GM19240 (cell line): ENCODE measurements around the gene OR3A2.
"Not testable (repeated sequence)": the region's sequence is repeated elsewhere in the genome, so short reads cannot be mapped to it uniquely, and the experiment has no call there.

Source experiments
- DNase-seq: peaks from one replicate; pipeline ENCODE4 v3.0.0; 2011; ENCODE audit warnings: low spot score; ENCODE audit not compliant: insufficient read length

The OR3A2 gene

DNA sequence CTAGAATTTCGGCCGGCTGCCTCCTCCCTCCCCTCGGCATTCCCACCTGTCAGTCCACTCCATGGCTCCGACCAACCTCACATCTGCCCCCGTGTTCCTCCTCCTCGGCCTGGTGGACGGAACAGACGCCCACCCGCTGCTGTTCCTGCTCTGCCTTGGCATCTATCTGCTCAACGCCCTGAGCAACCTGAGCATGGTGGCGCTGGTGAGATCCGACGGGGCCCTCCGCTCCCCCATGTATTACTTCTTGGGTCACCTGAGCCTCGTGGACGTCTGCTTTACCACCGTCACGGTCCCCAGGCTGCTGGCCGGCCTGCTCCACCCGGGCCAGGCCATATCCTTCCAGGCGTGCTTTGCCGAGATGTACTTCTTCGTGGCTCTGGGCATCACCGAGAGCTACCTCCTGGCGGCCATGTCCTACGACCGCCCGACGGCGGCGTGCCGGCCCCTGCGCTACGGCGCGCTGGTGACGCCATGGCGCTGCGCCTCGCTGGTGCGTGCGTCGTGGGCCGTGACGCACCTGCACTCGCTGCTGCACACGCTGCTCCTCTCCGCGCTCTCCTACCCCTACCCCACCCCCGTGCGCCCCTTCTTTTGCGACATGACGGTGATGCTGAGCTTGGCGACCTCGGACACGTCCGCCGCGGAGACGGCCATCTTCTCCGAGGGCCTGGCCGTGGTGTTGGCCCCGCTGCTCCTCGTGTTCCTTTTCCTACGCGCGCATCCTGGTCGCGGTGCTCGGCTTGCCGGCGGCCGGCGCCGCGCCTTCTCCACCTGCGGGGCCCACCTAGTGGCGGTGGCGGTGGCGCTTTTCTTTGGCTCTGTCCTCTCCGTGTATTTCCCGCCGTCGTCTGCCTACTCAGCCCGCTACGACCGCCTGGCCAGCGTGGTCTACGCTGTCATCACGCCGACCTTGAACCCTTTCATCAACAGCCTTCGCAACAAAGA lies at the start of gene OR3A2:
TSS of gene OR3A2 (minus strand) at position 440 of the 948 bp plus-strand sequence.
- DNase-seq: no peak

GRCh38 chr17:3433741-3434140 lies 47.6 kb upstream of the OR3A2 start, which contains the start of gene OR1E2:
Gene OR1E2, minus strand, starts transcription at chr17:3433841. Its CDS starts 0 bp downstream, at chr17:3433841.
- no peak for DNase-seq

- DNase-seq: not testable (repeated sequence)
These were observed 47.1 kb upstream of the OR3A2 start for GRCh38 chr17:3433215-3433614.

DNA sequence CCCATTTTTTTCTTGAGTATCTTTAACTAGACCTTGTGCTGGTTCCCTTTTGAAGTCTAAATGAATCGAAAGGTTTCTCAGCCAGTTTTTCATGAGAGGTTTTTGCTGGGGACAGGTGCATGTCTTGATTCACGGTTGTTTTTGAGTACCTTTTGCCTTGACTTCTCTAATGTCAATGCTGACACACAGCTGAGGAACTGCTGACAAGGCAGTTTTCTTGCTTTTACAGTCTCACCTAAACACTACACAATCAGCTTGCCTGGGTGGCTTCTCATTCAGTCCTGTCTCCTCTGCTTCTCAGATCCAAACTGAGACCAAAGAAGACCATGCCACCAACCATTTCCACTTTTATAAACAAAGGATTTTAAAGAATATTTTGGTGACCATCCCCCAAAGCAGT lies 32.1 kb upstream of the OR3A2 start:
- DNase-seq: no peak

- no peak for DNase-seq
These were observed 29.5 kb upstream of the OR3A2 start for GRCh38 chr17:3415610-3416009.

DNA sequence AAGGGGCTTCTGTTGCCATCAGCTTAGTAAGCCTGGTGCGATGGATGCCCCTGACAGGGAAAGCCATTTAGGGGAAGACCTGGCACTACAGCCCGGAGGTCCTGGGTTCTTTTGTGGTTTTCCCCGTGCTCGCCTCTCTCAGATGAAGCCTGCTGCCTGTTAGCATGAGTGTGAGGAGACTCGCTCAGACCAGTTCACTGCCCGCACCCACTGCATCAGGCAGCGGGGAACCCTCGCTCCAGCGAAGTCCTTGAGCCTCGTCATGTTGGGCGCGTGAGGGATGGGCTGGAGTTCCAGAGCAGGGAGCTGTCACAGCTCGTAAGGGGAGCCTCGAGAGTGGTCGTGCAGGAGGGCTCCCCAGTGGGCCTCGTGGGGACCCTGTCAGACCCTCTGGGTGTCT lies 26.1 kb upstream of the OR3A2 start:
- not testable (repeated sequence) for DNase-seq

DNA sequence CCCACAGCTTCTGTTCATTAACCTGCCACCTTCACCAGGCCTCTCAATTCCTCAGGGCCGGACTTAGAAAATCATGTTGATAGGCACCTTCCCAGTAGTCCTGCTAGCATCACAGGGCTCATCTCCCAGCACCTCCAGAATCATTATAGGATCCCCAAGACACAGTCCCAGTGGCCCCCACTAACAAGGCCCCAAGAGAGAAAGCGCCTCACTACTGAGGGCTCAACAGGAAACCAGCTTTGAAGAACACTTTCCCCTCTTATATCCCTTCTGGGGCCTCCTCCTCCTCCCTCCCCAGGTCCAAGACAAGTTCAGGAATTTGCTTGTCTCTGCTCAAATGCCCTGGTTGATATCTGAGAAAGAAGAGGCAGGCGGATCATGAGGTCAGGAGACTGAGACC lies 25.0 kb upstream of the OR3A2 start, which contains the start of gene OR3A3:
TSS of gene OR3A3 (plus strand) at position 301 of the 400 bp plus-strand sequence.
- no peak for DNase-seq

GRCh38 chr17:3403856-3404255 lies 17.7 kb upstream of the OR3A2 start:
- DNase-seq: not testable (repeated sequence)

DNA sequence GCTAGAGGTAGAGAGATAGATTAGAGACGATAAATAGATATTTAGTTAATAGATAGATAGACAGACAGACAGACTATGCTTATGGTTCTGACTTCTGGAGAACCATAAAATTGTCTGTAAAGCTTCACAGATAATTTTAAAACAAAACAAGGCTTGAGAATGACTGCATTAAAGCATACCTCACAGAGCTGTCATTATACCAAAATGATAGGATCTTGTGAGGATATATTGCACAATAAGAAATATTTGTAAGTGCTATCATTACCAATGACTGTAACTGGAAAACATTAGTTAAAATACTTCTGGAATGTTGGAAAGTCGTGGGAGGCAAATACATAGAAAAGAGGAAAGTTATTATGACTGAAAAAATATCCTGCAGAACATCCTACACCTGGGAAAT lies 15.7 kb upstream of the OR3A2 start:
- DNase-seq: no peak

- DNase-seq: no peak
These were observed 13.9 kb upstream of the OR3A2 start for GRCh38 chr17:3400055-3400454.

DNA sequence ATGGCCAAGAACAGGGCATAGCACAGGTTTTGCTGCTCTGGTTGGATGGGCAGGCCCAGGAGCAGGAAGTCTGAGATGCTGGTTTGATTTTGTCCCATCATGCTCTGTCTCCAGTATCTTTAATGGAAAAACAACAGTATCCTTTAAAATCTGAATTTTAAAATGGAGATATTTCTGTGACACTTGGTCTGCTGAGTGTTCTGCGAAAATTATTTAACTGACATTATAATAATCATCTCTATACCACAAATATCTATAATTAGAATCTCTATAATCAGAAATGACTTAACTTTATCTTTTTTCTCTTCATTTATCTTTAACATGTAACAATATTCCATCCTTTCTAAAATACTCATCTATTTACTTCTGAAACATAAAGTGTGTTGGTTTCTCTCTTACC lies 12.2 kb upstream of the OR3A2 start, which contains the start of gene OR1E1:
TSS of gene OR1E1 (minus strand) at position 101 of the 400 bp plus-strand sequence. CDS start at position 101, 0 bp downstream.
- no peak for DNase-seq

DNA sequence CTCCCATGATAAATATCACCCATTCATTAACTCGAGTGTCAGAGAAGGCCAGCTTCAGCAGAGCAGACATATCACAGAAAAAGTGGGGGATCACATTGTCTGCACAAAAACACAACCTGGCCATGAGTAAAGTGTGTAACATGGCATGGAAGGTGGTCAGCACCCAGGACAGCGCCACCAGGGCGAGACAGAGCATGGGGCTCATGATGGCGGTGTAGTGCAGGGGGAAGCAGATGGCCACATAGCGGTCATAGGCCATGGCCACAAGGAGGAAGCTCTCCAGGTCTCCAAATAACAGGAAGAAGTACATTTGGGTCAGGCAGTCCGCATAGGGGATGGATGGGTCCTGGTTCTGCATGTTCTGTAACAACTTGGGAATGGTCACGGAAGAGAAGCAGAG lies 11.7 kb upstream of the OR3A2 start:
- not testable (repeated sequence) for DNase-seq

GRCh38 chr17:3389791-3390190 lies 3.7 kb upstream of the OR3A2 start:
- no peak for DNase-seq

GRCh38 chr17:3381957-3382356 lies 4.2 kb downstream of the OR3A2 start:
- no peak for DNase-seq

DNA sequence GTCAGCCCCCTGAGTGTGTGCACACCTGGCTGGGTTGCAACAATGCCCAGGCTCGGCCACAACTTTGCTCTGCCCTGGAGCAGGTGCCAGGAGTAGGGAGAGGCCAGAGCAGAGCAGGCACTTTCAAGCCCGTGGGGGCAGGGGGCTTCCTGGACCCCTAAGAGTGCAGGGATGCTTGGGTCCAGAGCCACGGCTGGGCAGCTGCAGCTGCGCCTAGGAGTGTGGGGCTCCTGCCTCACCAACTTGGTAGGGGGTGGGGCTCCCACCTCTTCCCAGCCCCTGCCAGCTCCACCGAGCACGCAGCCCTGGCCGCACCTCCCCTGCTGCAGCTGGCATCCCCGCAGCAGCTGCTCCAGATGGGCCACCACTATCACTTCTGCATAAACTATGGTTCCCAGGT lies 7.8 kb downstream of the OR3A2 start:
- no peak for DNase-seq

- not testable (repeated sequence) for DNase-seq
These were observed 14.9 kb downstream of the OR3A2 start for GRCh38 chr17:3371167-3371566.

GRCh38 chr17:3342782-3343181 lies 43.3 kb downstream of the OR3A2 start:
- DNase-seq: not testable (repeated sequence)

DNA sequence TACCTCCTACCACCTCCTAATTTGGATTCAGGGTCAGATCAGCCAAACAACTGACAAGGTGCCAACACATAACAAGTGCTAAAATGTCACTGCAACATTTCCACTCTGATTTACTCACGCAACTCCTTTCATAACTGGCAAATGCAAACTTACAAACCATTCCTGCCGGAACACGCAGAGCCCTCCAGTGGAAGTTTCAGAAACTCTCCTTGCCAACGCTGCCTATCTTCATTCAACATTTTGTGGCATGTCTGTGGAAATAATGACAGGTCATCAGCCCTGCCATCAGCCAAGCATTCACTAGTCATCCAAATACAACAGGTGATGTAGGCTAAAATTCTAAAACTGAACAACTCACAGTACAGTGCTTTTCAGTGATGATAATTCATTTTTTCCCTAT lies 50.2 kb downstream of the OR3A2 start:
- no peak for DNase-seq

GRCh38 chr17:3318336-3318735 lies 67.8 kb downstream of the OR3A2 start:
- DNase-seq: no peak

GRCh38 chr17:3316836-3317235 lies 69.3 kb downstream of the OR3A2 start:
- no peak for DNase-seq

- DNase-seq: no peak
These were observed 77.5 kb downstream of the OR3A2 start for GRCh38 chr17:3308603-3309002.

DNA sequence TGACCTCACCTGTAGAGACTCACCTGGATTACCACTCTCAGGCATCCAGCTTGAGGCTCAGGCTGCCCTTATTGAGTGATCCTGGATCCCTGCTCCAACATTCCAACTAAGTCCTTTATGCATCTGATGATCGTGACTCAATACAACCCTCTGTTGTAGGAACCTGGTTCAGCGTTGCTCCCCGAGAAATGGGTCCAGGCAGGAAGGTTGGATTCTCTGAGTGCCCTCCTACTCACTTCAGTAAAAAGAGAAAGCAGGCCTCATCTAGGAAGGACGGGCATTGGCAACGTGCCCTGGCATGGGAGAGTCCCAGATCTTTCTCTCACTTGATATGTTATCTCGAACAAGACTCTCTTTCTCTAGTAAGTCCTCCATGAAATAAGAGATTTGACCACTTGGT lies 87.8 kb downstream of the OR3A2 start, which contains the start of gene OR3A1:
TSS of gene OR3A1 (minus strand) at position 101 of the 400 bp plus-strand sequence. CDS start 5,778 bp downstream, outside the sequence.
- no peak for DNase-seq

- DNase-seq: no peak
These were observed 90.5 kb downstream of the OR3A2 start for GRCh38 chr17:3295632-3296031.
